GM19397 (cell line): ENCODE results near the gene HOXB1.
"Not testable (repeated sequence)": the region's sequence is repeated elsewhere in the genome, so short reads cannot be mapped to it uniquely, and the experiment has no call there.

ENCODE experiments used
- ATAC-seq: cut with Tn5 transposase; IDR thresholded peaks from one replicate; pipeline ENCODE4 v1.9.1; 2021; ENCODE audit warnings: mild to moderate bottlenecking, moderate library complexity; ENCODE audit not compliant: unreplicated experiment

The HOXB1 gene

DNA sequence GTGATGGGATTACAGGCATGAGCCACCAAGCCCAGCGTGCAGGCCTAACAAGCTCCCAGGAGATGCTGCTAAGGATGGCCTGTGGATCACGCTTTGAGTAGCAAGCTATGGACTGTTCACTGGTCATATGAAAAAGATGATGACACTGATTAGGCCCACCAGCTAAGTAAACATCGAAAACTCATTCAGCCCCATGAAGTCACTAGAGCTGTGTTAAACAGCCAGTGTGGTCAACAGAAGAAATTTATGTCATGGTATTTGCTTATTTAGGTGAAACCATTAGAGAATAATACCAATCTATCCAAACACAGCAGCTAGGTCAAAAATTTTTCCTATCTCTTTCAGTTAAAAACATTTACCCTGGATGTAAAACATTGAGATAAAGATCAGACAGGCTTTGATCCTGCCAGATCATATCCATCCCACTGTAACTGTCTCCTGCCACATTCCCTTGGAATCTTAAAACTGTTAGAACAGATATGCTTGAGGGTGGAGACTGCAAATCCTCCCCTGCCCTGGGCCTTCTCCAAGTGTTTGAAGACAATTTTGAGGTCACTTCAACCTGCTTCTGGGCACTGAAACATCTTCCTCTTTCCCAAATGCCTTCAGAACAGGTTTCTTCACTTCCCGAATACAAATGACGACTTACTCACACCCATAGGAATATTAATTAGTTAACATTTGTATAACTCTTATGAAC lies 30.9 kb downstream of the HOXB1 start:
- ATAC-seq, result no peak

DNA sequence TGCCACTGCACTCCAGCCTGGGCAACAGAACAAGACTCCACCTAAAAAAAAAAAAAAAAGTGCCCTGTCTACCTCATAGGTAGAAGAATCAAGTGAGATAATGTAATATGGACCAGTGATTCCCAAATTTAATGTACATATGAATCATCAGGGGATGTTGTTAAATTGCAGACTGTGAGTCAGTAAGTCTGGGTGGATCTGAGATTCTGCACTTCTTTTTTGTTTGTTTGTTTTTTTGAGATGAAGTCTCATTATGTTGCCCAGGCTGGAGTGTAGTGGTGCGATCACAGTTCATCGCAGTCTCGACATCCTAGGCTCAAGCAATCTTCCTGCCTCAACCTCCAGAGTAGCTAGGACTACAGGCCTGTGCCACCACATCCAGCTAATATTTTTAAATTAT lies 31.6 kb downstream of the HOXB1 start:
- no peak for ATAC-seq

DNA sequence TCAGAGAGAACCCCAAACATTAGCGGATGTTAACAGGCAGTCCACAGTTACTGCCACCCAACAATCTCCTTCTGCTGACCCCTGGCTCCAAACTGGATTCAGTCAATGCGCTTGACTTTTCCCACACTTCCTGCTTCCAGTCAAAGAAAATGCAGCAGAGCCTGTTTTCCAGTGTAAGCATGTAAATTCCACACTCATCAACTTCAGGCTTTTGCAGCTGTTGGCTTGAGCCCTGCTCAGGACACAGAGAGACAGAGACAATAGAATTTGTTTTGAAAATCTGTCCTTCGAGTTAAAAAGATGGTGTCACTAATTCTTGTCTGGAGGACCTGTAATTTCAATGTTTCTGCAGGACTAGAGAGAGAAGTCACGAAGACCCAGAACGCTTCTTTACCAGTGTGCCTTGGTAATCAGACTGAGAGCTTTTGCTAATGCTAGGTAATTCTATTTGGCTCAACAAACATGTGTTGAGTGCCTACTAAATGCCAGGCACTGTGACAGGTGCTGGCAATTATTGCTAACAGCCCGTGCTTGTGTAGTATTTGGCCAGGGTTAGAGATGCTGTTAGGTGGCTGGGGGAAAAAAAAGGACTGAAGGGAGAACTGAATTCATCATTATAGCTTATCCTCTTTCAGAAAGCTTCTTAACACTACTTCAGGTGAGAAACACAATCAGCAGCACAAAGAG lies 32.5 kb downstream of the HOXB1 start:
- no peak for ATAC-seq

DNA sequence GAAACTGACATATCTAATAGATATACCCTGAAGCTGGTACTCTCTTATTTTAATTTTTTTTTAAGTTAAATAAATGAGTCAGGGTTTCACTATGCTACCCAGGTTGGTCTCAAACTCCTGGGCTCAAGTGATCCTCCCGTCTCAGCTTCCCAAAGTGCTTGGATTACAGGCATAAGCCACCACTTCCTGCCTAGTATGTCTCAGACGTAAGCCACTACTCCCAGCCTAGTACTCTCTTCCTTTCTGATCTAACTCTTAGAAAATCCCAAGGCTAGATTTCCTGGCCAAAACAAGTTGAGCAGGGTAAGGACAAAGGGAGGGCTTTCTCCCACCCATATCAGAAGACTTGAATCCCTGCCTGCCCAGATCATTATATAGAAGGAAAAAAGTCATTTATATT lies 33.7 kb downstream of the HOXB1 start:
- no peak for ATAC-seq

DNA sequence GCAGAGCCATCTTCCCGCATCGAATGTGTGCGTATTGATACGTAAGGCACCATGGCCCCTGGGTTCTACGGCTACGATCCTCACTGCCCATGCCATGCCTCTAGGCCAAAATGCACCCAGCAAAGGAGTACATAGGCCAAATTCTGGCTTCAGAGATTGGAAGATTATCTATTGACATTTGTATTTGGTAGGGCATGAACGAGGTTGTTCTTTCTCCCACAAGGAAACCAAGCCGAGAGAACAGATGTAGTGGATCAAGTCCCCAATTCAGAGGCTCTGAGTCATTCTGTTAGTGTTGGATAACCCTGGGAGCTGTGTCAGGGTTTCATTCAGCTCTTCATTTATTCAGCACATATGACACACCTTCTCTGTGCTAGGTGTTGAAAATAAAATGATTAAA lies 36.5 kb downstream of the HOXB1 start:
- ATAC-seq, result no peak

DNA sequence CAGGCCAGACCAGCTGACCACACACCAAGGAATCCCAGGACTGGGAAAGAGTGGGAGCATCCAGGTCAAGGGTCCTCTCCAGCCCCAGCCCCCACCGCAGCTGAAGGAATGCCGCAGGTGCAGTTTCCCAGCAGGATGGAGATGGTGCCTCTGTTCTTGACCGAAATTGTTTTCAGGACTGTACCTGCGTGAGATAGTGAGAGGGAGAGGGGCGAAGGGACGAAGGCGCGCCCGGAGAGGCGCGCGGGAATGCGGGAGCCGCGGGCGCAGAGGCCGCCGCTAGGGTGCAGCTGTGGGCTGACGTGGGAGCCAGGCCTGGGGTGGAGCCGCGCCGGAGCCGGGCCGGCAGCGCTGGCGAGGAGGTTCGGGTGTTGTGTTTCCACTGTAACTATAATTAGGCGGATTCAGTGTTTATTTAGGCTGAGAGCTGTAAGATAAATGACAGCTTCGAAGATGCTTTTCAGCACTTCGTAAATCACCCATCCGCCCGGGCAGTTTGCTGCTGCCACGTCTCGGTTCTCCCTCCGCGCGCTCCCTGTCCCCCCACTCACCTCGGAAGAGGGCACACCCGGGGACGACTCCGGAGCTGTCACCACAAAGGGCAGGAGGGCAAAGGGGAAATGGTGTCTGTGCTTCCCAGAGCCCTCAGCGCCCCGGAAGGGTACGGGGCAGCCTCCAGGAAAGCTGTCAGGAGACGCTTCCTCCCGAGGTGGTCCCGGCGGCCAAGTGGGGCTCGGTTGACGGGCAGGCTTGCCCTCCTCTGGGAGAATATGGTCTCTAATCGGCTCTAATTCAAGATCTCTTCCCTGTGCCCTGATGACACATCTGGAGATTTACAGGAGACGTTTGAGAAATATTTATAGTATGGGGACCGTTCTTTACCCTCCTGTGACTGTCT lies 38.2 kb downstream of the HOXB1 start:
- no peak for ATAC-seq

DNA sequence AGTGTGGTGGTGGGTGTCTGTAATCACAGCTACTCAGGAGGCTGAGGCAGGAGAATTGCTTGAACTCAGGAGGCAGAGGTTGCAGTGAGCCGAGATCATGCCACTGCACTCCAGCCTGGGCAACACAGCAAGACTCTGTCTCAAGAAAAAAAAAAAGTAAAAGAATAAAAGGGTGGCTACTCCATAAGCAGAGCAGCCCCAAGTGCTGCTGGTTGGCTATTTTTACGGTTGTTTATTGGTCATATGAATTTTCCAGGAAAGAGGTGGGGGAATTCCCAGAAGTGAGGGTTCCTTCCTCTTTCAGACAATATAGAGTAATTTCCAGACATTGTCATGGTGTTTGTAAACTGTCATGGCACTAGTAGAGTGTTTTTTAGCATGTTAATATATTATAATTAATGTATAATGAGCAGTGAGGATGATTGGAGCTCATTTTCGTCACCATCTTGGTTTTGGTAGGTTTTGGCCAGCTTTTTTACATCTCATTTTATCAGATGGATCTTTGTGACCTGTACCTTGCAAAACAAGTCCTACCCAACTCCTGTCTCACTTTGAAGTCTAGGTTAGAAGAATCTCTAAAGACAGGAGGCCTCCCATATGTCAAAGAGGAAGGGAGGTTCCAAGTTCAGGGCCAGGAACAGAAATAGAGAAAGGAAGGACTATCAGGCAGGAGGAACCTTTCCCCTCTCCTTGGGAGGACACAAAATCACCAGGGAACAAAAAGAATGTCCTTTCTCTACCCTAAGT lies 39.1 kb downstream of the HOXB1 start:
- ATAC-seq, result no peak

DNA sequence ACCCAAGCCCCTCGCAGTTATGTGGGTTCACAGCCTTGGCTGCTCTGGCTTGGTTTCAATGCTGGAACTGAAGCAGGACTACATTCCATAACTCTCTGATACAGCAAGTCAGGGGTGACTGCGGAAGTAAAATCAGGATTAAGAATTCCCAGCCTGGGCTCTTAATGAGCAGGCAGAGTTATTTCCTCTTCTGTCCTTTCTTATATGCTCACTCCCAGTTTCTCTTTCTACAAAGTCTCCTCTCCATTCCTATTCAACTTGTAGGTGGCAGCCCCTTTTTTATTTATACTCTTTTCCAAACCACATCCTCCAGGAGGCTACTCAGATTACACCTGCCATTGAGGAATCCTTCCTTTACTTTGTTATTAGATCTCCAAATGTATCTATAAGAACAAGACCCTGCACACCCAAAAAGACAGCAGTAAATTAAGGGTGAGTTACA lies 40.3 kb downstream of the HOXB1 start:
- ATAC-seq, result no peak

DNA sequence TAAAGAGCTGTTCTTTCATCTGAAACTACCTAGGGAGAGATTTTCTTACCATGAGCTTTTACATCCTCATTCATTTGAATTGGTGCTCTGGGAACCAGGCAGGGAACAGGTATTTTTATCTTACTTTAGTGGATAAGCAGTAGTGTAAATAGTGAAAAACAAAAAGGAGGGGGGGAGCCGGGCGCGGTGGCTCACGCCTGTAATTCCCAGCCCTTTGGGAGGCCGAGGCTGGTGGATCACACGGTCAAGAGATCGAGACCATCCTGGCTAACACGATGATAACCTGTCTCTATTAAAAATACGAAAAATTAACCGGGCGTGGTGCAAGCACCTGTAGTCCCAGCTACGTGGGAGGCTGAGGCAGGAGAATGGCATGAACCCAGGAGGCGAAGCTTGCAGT lies 41.0 kb downstream of the HOXB1 start:
- no peak for ATAC-seq

DNA sequence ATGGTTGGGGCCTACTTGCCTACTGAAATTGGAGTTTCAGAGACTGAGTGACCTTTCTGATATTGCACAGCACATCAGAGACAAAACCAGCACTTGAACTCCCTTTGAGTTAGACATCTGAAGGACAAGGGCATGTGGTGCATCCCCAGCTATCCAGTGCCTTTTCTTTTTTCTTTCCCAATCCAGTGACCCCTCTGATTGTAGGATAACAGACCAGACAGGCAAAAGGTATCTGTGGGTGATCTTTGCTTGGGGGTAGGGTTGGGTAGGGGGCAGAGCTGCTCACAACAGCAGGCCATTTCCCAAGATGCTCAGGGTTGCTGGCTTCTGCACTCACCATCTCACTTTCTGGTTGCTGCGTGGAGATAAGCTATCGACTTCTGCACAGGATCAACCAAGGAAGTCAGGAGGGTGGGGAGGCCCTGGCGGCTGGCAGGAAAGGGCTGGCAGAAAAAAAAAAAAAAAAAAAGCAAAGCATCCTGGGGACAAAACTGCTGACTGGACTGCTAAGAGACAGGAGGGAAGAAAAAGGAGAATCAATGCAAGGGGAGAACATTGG lies 42.2 kb downstream of the HOXB1 start:
- ATAC-seq, result no peak

DNA sequence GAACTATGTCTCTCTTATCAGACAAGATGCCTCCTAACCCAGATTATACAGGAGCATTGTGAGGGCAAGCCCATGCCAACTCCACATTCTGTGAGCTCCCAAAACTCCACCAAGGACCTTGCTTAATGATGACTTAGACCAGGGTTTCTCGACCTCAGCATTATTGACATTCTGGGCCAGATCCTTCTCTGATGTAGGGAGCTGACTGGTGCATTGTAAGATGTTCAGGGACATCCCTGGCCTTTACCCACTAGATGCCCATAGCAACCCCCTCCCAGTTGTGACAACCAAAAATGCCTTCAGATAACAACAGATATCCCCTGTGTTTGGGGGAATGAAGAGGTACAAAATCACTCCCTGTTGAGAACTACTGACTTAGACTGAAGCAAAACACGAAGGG lies 43.6 kb downstream of the HOXB1 start:
- ATAC-seq, result no peak

DNA sequence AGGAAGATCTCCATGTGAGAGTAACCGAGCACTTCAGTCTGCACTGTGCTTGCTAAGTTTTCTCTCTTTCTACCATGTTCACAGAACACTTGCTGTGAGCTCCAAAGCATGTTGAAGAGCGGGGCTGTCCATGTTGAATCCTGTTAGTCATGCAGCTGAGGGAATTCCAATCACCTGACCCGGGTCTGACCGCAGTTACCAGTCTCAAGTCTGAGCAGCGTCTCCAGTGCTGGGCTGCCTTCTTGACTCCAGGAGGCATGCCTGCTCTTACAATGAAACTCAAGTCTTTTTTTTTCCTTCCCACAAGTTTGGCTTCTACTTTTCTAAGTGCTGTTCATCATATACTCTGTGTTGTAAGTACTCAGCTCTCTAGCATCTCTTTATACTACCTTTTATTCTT lies 44.3 kb downstream of the HOXB1 start:
- no peak for ATAC-seq

DNA sequence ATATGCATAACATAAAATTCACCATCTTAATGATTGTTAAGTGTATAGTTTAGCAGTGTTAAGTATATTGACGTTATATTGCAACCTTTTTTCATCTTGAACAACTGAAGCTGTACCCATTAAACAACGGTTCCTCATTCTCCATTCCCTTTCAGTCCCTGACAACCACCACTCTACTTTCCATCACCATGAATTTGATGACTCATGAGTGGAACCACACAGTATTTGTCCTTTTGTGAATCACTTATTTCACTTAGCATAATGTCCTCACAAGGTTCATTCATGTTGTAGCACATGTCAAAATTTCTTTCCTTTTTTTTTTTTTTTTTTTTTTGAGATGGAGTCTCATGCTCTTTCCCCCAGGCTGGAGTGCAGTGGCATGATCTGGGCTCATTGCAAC lies 46.0 kb downstream of the HOXB1 start:
- ATAC-seq, result no peak

DNA sequence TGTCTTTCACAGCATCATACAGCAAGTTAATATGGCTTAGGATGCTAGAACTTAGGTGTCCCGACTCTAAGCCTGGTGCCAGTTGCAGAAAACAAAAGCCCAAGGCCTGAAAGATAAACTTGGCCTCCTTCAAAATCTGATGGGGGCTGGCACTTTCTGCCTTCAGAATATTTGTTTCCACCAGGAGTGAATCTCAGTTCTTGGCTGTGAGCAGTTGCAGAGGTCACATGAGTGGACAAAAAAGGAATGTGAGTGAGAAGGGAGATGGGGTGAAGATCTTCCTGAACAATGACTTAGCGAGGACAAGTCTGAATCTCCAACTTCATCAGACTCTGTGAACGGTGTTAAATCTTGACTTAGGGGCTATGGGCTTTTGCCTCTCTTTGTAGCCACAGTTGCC lies 46.6 kb downstream of the HOXB1 start:
- no peak for ATAC-seq

DNA sequence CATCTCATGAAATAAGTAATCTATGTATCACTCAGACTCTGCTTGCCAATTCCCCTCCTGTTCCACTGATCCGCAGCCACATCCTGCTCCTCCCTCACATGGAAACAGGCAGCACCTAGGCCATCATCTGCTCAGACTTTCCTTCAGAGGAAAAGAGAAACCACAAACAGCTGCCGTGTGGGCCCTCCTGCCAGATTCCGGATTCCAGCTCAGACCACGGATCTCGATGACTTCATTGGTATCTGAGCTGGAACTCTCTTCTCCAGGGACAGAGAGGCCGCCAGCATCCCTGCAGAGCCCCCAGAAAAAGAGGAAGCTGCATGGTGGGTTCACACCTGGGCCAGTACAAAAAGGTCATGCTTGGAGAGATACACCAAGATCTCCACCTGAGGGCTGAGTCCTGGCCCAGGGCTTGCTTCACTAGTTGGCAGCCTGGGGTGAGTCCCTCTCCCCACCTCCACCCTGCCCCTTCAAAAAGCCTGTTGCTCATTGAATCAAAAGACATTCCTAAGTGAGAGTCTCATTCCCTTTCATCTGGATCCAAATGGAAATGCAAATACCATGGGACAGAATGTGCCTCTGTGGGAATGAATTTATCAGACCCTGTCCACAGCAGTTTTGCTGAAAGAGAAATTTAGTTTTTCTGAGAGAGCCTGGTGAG lies 47.2 kb downstream of the HOXB1 start:
- peak; percentile 42 for ATAC-seq

DNA sequence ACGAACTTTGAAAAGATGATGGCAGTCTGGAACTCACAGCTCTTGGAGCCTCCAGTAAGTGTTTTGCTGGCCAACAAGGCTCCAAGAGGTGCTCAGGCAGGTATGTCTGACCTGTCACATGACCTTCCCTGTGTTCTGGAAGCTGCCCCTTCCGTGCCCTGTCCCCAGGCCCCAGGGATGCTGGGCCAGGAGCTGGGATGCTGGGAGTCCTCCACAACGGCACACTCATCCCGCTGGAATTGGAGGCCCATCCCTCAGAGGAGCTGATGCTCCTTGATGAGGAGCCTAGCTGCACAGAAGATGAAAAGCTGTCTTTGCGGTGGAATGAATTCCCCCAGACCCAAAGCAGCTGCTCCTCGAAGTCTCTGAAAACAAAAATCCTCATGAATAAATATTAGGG lies 47.8 kb downstream of the HOXB1 start:
- no peak for ATAC-seq

DNA sequence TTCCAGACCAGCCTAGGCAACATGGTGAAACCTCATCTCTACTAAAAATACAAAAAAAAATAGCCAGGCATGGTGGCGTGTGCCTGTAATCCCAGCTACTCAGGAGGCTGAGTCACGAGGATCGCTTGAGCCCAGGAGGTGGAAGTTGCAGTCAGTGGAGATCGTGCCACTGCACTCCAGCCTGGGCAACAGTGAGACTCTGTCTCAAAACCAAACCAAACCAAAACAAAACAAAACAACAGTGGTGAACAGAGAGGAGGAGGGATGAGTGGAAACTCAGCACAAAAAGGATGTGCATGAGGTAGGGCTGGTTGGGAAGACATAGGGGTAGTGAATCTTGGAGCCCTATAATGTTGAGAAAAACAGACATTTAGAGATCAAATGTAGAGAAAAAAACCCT lies 48.5 kb downstream of the HOXB1 start:
- not testable (repeated sequence) for ATAC-seq

DNA sequence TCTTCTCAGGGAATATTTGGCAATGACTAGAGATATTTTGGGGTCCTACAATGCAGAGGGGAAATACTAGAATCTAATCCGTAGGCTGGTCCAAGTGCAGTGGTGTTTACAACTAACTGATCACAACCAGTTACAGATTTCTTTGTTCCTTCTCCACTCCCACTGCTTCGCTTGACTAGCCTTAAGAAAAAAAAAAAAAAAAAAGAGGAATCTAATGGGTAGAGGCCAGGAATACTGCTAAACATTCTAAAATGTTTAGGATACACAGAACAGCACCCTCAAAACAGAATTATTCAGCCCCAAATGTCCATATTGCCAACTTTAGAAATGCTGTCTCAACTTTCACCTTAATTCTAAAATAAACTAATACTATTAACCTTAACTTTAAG lies 51.8 kb downstream of the HOXB1 start:
- no peak for ATAC-seq
